Astrocyte of the spinal cord (primary cell): ENCODE data around the gene MYBPH.
A peak's percentile ranks its signal among the peaks of the same experiment; 100 is the strongest.

Experiments used
- DNase-seq: peaks from one replicate; pipeline ENCODE4 v3.0.0; 2011; ENCODE audit warnings: low read depth, low spot score
- H3K4me3 ChIP-seq: 2 replicates; pipeline ENCODE4 v1.5.1; 2011; ENCODE audit warnings: low read depth, mild to moderate bottlenecking, low read length, moderate library complexity
- CTCF ChIP-seq: IDR thresholded peaks from 2 replicates; pipeline ENCODE4 v1.5.1; 2012; ENCODE audit warnings: low read depth, mild to moderate bottlenecking, low read length, inconsistent platforms
- in situ Hi-C: cut with HindIII; loops from 2 replicates; pipeline ENCODE4 v1.10.0; 2017; ENCODE audit warnings: low sequenced_read_pairs

The MYBPH gene

GRCh38 chr1:203202431-203203245, 27.0 kb upstream of the MYBPH start:
- peak; percentile 3 for DNase-seq
- TF ChIP-seq CTCF: no peak
- in situ Hi-C loops: no loop called here
- no peak overlapping the region for H3K4me3 ChIP-seq

GRCh38 chr1:203201516-203202205, 26.0 kb upstream of the MYBPH start:
- DNase-seq: no peak
- TF ChIP-seq CTCF: no peak
- no peak overlapping the region for H3K4me3 ChIP-seq
- in situ Hi-C loops: no loop called here

- no peak for DNase-seq
- TF ChIP-seq CTCF: no peak
- H3K4me3 ChIP-seq: no peak overlapping the region
- in situ Hi-C loops: no loop called here
Observed at GRCh38 chr1:203200916-203201315, 25.3 kb upstream of the MYBPH start.

GRCh38 chr1:203199816-203200571, 24.4 kb upstream of the MYBPH start:
- no peak overlapping the region for H3K4me3 ChIP-seq
- in situ Hi-C loops: no loop called here
- TF ChIP-seq CTCF: no peak
- no peak for DNase-seq

GRCh38 chr1:203199481-203199815, 23.8 kb upstream of the MYBPH start:
- in situ Hi-C loops: no loop called here
- no peak for DNase-seq
- H3K4me3 ChIP-seq: no peak overlapping the region
- TF ChIP-seq CTCF: no peak

- H3K4me3 ChIP-seq: no peak overlapping the region
- no peak for DNase-seq
- TF ChIP-seq CTCF: no peak
- in situ Hi-C loops: no loop called here
Observed at GRCh38 chr1:203199002-203199401, 23.4 kb upstream of the MYBPH start.
